Gastroesophageal sphincter (tissue), 3 donors: ENCODE measurements around the gene SCAMP1.
"Not testable (repeated sequence)": the region's sequence is repeated elsewhere in the genome, so short reads cannot be mapped to it uniquely, and the experiment has no call there.

Experiments used
- CTCF ChIP-seq, 4 experiments: fragments of 200-600 bp in 2 of 4; fragments of 450-650 bp in 2 of 4; sonication (generic) in 1 of 4; IDR thresholded peaks; one replicate each; pipeline ENCODE4 v1.5.1; 2017 to 2019; ENCODE audit warnings: antibody characterized with exemption in 4 of 4, mild to moderate bottlenecking in 2 of 4, moderate library complexity in 2 of 4
- POLR2AphosphoS5 ChIP-seq: sonication (generic); formaldehyde crosslinking; IDR thresholded peaks from one replicate; pipeline ENCODE4 v1.6.1; 2017; ENCODE audit warnings: antibody characterized with exemption

- not testable (repeated sequence) for TF ChIP-seq CTCF (IDR thresholded peaks at IDR 0.05); POLR2AphosphoS5
Observed at GRCh38 chr5:78391357-78391756, 30.9 kb downstream of the SCAMP1 start.
